ENCODE measurements around the gene CHRNA9. TPM values are rescaled to one million over a fixed set of nuclear protein-coding genes. Genes with fewer than 3 reads are reported as not detected.

CHRNA9 gene
- polyA plus RNA-seq, 6 donors from 2014 or later: 0.25 TPM; not detected in 5

DNA sequence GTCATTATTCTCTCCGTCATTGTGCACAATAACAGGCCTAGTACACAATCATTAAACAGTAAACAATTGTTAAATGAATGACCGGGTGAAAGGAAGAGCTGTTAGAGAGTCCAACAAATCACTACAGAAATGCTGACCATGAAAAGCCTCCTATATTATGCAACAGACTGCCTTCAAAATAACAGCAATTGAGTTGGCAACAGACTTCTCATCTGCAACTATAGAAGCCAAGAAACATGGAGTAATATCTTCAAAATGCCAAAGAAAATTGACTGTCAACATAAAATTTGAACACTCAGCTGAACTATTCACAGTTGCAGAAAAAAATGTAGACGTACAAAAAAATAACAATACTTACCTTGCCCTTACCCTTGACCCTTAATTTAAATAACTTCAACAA, 26.2 kb downstream of the CHRNA9 start:
- DNase-seq (no peak), ATAC-seq (ENCODE audit: low read depth in 2 of 2) (no peak)
- Mint-ChIP-seq H3K4me3 (no peak overlapping the region), H3K4me1 (peaks cover 0 to 2% (median 0%) of the 10 kb centered on the region in 3 donors), H3K36me3 (peaks cover 0 to 9% of the 10 kb centered on the region in 2 donors), H3K27me3 (no peaks in the 10 kb centered on the region), H3K27ac (no peak overlapping the region), H3K9me3 (peaks cover 0 to 17% (median 5%) of the 10 kb centered on the region in 7 donors)

DNA sequence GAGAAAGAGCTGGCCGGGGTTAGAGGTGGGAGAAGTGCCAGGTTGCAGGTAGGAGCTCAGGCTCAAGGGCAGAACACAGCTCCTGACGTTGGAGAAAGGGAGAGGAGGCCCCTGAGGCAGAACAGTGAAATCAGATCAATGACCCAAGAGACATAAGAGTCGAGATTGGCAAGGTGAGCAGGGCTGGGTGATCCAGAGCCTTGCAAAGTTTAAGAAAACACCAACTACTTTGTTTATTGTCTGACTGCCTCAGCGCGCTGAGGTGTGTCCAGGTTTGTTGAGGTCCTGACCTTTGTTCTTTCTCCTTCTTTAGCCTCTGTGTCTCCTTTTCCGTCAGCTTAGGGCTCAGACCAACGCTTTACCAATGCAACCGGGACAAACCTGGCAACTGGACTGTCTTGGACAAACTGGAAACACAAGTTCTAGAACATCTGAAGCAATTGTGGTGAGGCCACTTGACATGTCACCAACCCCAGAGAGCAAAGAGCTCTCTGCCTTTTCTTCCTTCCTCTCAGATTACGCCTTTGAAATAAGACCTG, 28.3 kb downstream of the CHRNA9 start:
- H3K36me3 Mint-ChIP-seq: peaks cover 0 to 9% of the 10 kb centered on the region in 2 donors
- DNase-seq (no peak), ATAC-seq (ENCODE audit: low read depth in 2 of 2) (no peak)
- H3K27ac Mint-ChIP-seq: peak overlapping the region in 1 of 6 donors; percentile 16
- H3K4me3 Mint-ChIP-seq: no peak overlapping the region
- H3K9me3 Mint-ChIP-seq: peaks cover 0 to 17% (median 5%) of the 10 kb centered on the region in 7 donors
- H3K27me3 Mint-ChIP-seq: no peaks in the 10 kb centered on the region
- peaks cover 0 to 2% (median 0%) of the 10 kb centered on the region in 3 donors for H3K4me1 Mint-ChIP-seq

DNA sequence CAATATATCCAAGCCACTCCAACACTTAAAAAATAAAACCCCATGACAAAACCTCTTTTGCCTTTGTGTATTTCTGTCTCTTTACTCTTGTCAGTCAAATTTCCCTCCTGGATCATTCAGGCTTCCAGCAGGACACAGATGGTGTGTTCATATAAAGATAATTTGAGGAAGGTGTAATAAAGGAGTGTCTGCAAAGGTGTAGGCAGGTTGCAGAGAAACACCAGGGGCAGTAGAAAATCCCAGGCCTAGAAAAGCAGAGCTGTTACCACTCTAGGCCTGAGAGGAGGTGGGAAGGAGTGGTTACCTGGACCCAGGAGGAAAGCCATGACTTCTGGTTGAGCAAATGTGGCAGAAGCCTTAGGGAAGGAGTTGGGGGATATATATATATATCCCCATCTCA, 28.8 kb downstream of the CHRNA9 start:
- peaks cover 0 to 9% of the 10 kb centered on the region in 2 donors for H3K36me3 Mint-ChIP-seq
- peaks cover 0 to 2% (median 0%) of the 10 kb centered on the region in 3 donors for H3K4me1 Mint-ChIP-seq
- no peaks in the 10 kb centered on the region for H3K27me3 Mint-ChIP-seq
- H3K27ac Mint-ChIP-seq: no peak overlapping the region
- peaks cover 0 to 17% (median 5%) of the 10 kb centered on the region in 7 donors for H3K9me3 Mint-ChIP-seq
- no peak for DNase-seq
- peak overlapping the region in 1 of 8 donors; percentile 38 for H3K4me3 Mint-ChIP-seq
- no peak for ATAC-seq (ENCODE audit: low read depth in 2 of 2)

DNA sequence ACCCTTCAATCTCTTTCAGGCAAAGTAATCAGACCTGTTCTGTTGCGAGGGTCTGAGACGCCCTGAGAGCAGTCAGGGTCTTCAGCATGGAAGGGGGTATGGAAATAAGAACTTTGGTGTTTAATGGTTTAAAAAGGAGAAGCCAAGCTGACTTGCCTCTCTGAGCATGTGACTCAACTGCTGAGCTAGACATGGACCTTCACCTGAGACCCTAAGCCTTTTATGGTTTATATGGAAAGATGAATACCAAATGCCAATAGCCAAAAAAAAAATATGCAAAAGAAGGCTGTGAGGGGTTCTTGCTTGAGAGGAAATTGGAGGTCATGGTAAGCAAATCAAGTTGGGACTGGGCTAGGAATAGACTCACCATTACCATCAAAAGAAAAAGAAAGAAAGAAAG, 30.6 kb downstream of the CHRNA9 start:
- Mint-ChIP-seq H3K4me3 (no peak overlapping the region), H3K36me3 (peaks cover 0 to 1% of the 10 kb centered on the region in 2 donors), H3K27ac (no peak overlapping the region), H3K4me1 (peaks cover 0 to 2% (median 0%) of the 10 kb centered on the region in 3 donors), H3K27me3 (no peaks in the 10 kb centered on the region), H3K9me3 (peaks cover 0 to 10% (median 5%) of the 10 kb centered on the region in 7 donors)
- no peak for ATAC-seq (ENCODE audit: low read depth in 2 of 2)
- DNase-seq: no peak

DNA sequence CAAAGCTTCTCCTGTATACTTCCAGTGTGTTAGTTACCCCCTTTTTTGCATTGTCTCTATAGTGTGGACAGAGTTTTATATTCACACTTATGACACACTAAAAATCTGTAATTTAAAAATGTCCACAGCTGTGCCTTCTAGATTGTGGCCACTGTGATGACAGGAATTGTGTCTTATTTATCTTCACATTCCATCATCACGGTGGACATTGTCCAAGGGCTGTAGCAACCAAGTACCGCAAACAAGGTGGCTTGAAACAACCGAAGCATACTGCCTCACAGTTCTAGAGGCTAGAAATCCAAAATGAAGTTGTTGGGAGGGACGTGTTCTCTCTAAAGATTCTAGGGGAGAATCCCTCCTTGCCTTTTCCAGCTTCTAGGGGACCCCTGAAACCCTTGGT, 32.3 kb downstream of the CHRNA9 start:
- H3K36me3 Mint-ChIP-seq: no peaks in the 10 kb centered on the region
- no peak overlapping the region for H3K27ac Mint-ChIP-seq
- no peaks in the 10 kb centered on the region for H3K9me3 Mint-ChIP-seq
- H3K4me3 Mint-ChIP-seq: no peak overlapping the region
- ATAC-seq (ENCODE audit: low read depth in 2 of 2) (no peak), DNase-seq (no peak)
- H3K27me3 Mint-ChIP-seq: no peaks in the 10 kb centered on the region
- H3K4me1 Mint-ChIP-seq: peaks cover 0 to 2% (median 0%) of the 10 kb centered on the region in 3 donors

DNA sequence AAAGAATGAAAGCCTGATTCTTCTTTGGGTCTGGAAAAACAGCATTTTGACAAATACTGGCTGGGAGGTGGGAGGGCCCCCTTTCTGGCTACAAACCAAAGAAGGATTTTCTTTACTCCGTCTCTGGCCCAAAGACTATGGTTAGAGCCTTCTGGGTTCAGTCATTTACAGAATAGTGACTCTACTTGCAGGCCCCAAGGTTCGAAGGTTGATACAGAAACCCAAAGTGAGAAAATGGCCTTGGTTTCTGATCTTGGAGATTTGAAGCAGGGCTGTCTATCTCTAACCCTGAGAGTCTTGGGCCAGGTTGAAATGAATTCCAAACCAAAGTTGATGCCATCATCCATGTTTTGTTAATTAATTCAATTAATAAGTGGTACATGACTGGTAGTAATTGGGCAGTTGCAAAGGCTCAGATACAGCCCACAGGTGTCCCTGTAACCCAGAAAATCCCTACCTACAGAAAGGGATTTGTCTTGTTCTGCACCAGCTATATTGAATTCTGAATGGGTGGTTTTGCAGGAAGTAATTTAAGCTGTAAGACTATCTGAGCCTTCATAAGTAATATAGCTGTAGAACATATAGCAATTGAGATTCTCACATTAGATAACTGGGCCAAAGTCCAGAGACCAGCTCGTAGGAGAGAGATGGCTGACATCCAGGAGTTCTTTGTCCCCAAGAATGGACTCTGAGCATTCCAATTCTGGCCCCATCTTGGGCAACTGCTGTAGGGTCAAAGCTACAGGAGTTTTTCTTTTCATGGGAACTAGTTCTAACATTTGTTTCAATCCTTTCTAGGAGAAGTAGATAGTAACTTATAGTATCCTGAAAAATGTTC, 34.5 kb downstream of the CHRNA9 start:
- Mint-ChIP-seq H3K4me1 (peaks cover 0 to 2% (median 0%) of the 10 kb centered on the region in 3 donors), H3K27me3 (no peaks in the 10 kb centered on the region), H3K27ac (peak overlapping the region in 1 of 6 donors; percentile 41), H3K4me3 (no peak overlapping the region), H3K9me3 (no peaks in the 10 kb centered on the region), H3K36me3 (no peaks in the 10 kb centered on the region)
- ATAC-seq (ENCODE audit: low read depth in 2 of 2) (no peak), DNase-seq (no peak)

DNA sequence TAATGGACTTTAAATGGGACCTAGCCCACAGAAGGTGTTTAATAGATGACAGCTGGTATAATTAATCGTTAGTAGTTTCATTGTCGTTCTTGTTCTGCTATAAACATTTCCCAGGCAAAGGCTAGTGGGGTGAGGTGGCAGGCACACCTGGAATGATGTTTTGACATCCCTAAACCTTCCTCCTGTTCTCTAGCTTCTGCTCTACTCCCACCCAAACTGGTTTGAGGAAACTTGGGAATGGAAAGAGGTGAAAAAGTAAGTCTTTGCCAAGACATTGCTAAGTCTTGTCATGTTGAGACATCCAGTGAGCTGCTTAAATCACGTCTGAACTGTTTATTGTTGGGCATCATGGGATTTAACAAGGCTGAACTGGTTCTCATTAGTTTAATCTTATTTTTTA, 37.5 kb downstream of the CHRNA9 start:
- no peaks in the 10 kb centered on the region for H3K9me3 Mint-ChIP-seq
- no peak overlapping the region for H3K27ac Mint-ChIP-seq
- no peak overlapping the region for H3K4me3 Mint-ChIP-seq
- DNase-seq (no peak), ATAC-seq (ENCODE audit: low read depth in 2 of 2) (no peak)
- no peaks in the 10 kb centered on the region for H3K36me3 Mint-ChIP-seq
- H3K27me3 Mint-ChIP-seq: no peaks in the 10 kb centered on the region
- no peaks in the 10 kb centered on the region for H3K4me1 Mint-ChIP-seq

DNA sequence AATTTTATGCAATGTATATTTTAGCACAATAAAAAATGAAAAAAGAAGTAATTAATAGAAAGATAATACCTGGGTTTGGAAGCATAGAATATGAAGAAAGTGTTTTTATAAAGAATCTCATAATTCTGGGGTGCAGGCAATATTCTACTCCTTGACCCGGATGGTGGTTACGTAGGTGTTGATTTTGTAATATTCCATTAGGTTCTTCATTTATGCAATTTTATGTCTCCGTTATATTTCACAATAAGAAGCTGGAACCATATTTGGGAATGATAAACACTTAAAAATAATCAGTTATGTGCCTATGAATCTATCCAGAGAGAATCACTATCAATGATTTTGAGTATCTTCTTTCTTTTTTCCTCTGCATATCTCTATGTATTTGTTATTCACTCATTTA, 38.5 kb downstream of the CHRNA9 start:
- H3K27me3 Mint-ChIP-seq: no peaks in the 10 kb centered on the region
- DNase-seq (no peak), ATAC-seq (ENCODE audit: low read depth in 2 of 2) (no peak)
- no peak overlapping the region for H3K27ac Mint-ChIP-seq
- H3K36me3 Mint-ChIP-seq: no peaks in the 10 kb centered on the region
- no peak overlapping the region for H3K4me3 Mint-ChIP-seq
- H3K4me1 Mint-ChIP-seq: no peaks in the 10 kb centered on the region
- H3K9me3 Mint-ChIP-seq: no peaks in the 10 kb centered on the region

DNA sequence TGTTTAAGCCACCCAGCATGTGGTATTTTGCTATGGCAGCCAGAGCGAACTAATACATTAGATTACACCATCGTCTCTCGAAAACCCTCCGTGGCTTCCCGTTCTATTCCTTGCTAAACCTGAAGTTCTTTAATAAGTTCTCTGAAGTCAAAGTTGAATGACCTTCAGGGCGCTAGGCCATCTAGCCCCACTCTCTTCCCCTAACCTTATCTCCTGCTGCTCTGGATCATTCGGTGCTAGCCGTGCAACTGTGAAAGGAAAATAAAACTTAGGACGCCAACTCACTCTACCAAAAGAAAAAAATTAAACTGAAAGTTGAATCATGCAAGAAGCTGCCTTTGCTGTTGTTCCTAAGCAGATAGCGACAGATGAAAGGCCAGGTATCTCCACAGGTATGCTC, 40.0 kb downstream of the CHRNA9 start:
- H3K27me3 Mint-ChIP-seq: no peaks in the 10 kb centered on the region
- ATAC-seq (ENCODE audit: low read depth in 2 of 2) (no peak), DNase-seq (no peak)
- no peaks in the 10 kb centered on the region for H3K9me3 Mint-ChIP-seq
- H3K4me3 Mint-ChIP-seq: no peak overlapping the region
- no peak overlapping the region for H3K27ac Mint-ChIP-seq
- H3K4me1 Mint-ChIP-seq: no peaks in the 10 kb centered on the region
- no peaks in the 10 kb centered on the region for H3K36me3 Mint-ChIP-seq

DNA sequence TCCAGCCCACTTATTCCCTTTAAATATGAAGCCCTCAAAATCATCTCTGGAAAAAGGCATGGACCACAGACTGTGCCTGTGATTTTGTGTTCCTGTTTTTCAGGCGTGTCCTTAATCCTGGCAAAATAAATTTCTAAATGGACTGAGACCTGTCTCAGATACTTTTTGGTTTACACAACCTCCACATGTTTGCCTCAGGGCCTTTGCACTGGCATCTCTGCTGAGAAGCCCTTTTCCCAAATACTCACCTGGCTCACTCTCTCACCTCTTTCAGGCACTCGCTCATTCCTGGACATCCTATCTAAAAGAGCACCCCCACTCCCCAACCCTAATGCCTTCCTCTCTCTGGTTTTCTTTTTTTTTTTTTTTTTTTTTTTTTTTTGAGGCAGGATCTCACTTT, 40.5 kb downstream of the CHRNA9 start:
- Mint-ChIP-seq H3K27ac (no peak overlapping the region), H3K9me3 (no peaks in the 10 kb centered on the region), H3K36me3 (no peaks in the 10 kb centered on the region), H3K4me1 (no peaks in the 10 kb centered on the region), H3K4me3 (no peak overlapping the region), H3K27me3 (no peaks in the 10 kb centered on the region)
- ATAC-seq (ENCODE audit: low read depth in 2 of 2) (no peak), DNase-seq (no peak)

DNA sequence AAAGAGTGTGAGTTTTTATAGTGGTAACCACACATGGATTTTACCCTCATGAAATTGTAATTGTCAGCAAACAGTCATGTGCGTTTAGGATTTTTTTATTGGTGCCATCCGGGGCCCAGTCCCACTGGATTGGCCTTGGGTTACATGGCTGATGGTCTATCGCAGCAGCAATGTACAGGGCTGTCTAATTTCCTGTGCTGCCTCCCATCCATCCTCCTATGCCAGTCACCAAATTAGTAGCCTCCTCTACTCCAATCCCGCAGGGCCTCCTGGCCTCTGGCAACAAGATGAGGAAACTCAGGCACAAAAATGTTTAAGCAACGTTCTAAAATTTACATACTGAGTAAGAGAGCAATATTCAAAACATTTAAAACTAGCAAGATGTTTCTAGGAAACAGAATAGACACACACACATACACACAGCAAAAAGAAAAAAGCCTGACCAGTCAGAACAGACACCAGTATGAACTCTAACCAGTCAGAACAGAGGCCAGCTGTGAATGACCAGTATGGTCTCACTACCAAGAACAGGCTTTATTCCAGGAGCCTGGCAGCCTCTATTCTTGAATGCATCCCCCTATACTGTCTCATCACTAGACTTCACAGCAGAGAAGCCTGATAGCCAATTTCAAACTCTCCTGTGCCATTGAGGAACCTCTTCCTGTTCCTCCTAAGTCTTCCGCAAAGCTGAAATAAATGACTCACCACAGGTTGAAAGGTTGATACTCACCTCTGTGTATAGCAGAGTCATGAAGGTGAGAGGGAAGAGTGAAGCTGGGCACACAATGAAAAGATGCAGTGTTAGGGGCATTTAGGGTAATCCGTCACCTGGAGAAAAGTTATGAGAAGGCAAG, 42.6 kb downstream of the CHRNA9 start:
- ATAC-seq (ENCODE audit: low read depth in 2 of 2) (peak in 1 of 2 donors; percentile 12), DNase-seq (no peak)

DNA sequence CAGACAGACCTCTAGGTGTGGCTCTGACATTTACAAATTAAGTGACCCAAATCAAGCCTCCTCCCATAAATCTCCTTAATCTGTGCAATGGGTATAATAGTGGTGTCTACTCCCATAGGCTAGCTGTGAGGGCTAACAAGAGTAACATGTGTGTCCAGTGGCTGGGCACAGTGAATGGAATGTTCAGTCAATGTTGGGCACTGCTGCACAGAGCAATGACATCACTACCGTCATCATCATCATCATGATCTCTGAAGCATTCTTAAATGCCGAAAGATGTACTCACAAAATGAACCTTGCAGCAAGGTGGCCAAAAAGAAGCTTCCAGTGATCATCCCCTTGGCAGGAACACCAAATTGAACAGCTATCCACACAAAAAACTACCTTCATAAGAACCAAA, 43.5 kb downstream of the CHRNA9 start:
- no peak for DNase-seq
- H3K27ac Mint-ChIP-seq: no peak overlapping the region
- no peaks in the 10 kb centered on the region for H3K9me3 Mint-ChIP-seq
- peaks cover 0 to 10% (median 0%) of the 10 kb centered on the region in 3 donors for H3K27me3 Mint-ChIP-seq
- H3K4me1 Mint-ChIP-seq: no peaks in the 10 kb centered on the region
- H3K4me3 Mint-ChIP-seq: no peak overlapping the region
- H3K36me3 Mint-ChIP-seq: no peaks in the 10 kb centered on the region
- ATAC-seq (ENCODE audit: low read depth in 2 of 2): no peak

More for the DNA sequence above, 42.6 kb downstream of the CHRNA9 start:
- no peak overlapping the region for H3K4me3 Mint-ChIP-seq
- H3K4me1 Mint-ChIP-seq: no peaks in the 10 kb centered on the region
- no peaks in the 10 kb centered on the region for H3K9me3 Mint-ChIP-seq
- H3K36me3 Mint-ChIP-seq: no peaks in the 10 kb centered on the region
- H3K27me3 Mint-ChIP-seq: peaks cover 0 to 10% (median 0%) of the 10 kb centered on the region in 3 donors
- peak overlapping the region in 1 of 6 donors; percentile 54 for H3K27ac Mint-ChIP-seq

DNA sequence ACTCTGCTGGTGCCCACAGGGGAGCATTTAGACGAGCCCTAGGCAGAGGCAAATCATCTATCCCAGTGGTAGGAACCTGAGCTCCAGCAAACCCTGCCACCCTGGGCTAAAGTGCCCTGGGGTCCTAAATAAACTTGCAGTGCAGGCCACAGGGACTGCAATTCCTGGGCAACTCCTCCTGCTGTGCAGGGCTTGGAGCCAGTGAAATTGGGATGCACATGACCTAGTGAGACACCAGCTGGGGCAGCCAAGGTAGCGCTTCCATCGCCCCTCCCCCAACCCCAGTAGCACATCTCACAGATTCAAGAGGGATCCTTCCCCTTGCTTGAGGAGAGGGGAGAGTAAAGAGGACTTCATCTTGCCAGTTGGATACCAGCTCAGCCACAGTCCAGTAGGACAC, 44.1 kb downstream of the CHRNA9 start:
- H3K9me3 Mint-ChIP-seq: no peaks in the 10 kb centered on the region
- DNase-seq: no peak
- no peaks in the 10 kb centered on the region for H3K4me1 Mint-ChIP-seq
- H3K27ac Mint-ChIP-seq: peak overlapping the region in 1 of 6 donors; percentile 42
- no peak for ATAC-seq (ENCODE audit: low read depth in 2 of 2)
- peaks cover 0 to 10% (median 0%) of the 10 kb centered on the region in 3 donors for H3K27me3 Mint-ChIP-seq
- no peaks in the 10 kb centered on the region for H3K36me3 Mint-ChIP-seq
- no peak overlapping the region for H3K4me3 Mint-ChIP-seq
